RPMI7951 (cell line): Measurements from ENCODE around the gene ZFP57. TPM values are rescaled to one million over a fixed set of nuclear protein-coding genes. Genes with fewer than 3 reads are reported as not detected.
A peak's percentile ranks its signal among the peaks of the same experiment; 100 is the strongest.

Experiments used
- DNase-seq: peaks from one replicate; pipeline ENCODE4 v3.0.0-alpha.2; 2012; ENCODE audit warnings: low read depth
- total RNA-seq: library from RNA; depleted of rRNA; stranded (reverse); fragments of >200 nt; shearing (Covaris generic); gene quantifications from 2 replicates; pipeline ENCODE4 v1.2.3, GENCODE V29; 2014; rRNA removed

The ZFP57 gene
- not detected in 2 replicates for total RNA-seq

GRCh38 chr6:29680904-29681303 is at the start of gene ZFP57:
Gene ZFP57 (minus strand): TSS chr6:29681152. CDS start chr6:29677003, 4,149 bp downstream.
- no peak for DNase-seq

- DNase-seq = no peak
These were observed 49.7 kb upstream of the ZFP57 start for GRCh38 chr6:29730575-29731126.

DNA sequence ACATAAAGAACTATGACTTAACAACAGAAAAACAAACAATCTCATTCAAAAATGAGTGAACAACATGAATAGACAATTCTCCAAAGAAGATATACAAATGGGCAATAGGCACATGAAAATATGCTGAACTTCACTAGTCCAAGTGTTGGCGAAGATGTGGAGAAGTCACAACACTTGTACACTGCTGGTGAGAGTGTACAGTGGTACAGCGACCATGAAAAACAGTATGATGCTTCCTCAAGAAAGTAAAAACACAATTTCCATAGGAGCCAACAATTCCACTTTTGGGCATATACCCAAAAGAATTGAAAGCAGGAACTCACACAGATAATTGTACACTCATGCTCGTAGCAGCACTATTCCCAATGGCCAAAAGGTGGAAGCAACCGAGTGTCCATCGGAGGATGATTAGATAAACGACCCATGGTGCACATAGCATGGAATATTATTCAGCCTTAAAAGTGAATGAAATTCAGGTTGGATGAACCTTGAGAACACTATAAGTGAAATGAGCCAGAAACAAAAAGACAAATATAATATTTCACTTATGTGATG is 48.9 kb upstream of the ZFP57 start:
- DNase-seq = no peak

GRCh38 chr6:29728875-29729270 is 47.9 kb upstream of the ZFP57 start:
- no peak for DNase-seq

GRCh38 chr6:29728173-29728874 is 47.4 kb upstream of the ZFP57 start:
- DNase-seq = no peak

- no peak for DNase-seq
These were observed 46.7 kb upstream of the ZFP57 start for GRCh38 chr6:29727637-29728036.

DNA sequence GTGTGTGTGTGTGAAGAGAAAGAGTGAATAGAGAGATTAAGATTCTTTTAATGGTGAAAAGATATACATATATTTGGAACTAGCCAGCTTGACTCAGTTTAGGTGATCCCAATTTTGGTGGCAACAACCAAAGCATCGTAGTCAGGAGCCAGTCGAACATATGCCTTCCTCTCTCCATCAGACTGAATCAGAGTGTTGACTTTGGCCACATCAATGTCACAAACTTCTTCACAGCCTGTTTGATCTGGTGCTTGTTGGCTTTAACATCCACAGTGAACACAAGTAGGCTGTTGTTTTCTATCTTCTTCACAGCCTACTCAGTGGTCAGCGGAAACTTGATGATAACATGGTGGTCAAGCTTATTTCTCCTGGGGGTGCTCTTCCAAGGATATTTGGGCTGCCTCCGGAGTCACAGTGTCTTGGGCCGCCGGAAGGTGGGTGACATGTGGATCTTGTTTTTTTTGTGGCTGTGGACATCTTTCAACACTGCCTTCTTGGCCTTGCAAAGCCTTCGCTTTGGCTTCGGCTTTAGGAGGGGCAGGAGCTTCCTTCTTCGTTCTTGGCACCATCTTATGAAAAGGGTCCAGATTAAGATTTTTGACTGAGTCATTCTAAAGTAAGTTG is 45.7 kb upstream of the ZFP57 start:
- no peak for DNase-seq

- DNase-seq = no peak
These were observed 45.0 kb upstream of the ZFP57 start for GRCh38 chr6:29726001-29726400.

GRCh38 chr6:29724937-29725869 is 44.3 kb upstream of the ZFP57 start:
- no peak for DNase-seq

GRCh38 chr6:29723666-29724588 is 43.0 kb upstream of the ZFP57 start:
- peak; percentile 29 for DNase-seq

DNA sequence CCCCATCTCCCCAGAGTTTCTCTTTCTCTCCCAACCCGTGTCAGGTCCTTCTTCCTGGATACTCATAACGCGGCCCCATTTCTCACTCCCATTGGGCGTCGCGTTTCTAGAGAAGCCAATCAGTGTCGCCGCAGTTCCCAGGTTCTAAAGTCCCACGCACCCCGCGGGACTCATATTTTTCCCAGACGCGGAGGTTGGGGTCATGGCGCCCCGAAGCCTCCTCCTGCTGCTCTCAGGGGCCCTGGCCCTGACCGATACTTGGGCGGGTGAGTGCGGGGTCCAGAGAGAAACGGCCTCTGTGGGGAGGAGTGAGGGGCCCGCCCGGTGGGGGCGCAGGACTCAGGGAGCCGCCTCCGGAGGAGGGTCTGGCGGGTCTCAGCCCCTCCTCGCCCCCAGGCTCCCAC is 42.3 kb upstream of the ZFP57 start, which contains the start of gene HLA-F:
TSS of gene HLA-F (plus strand) at position 173 of the 404 bp plus-strand sequence. CDS start at position 203, 30 bp downstream.
- DNase-seq = peak; percentile 92

DNA sequence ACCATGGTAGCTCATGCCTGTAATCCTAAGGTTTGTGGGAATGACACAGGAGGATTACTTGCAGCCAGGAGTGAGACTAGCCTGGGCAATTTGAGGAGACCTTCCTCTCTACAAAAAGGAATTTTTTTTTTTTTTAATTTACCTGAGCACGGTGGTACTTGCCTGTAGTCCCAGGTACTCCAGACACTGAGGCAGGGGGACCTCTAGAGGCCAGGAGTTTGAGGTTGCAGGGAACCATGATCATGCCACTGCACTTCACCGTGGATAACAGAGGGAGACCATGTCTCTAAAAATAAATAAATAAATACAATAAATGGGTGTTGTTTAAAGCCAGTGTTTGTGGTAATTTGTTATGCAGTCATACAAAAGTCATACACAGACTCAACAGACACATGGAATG is 39.9 kb upstream of the ZFP57 start:
- no peak for DNase-seq

DNA sequence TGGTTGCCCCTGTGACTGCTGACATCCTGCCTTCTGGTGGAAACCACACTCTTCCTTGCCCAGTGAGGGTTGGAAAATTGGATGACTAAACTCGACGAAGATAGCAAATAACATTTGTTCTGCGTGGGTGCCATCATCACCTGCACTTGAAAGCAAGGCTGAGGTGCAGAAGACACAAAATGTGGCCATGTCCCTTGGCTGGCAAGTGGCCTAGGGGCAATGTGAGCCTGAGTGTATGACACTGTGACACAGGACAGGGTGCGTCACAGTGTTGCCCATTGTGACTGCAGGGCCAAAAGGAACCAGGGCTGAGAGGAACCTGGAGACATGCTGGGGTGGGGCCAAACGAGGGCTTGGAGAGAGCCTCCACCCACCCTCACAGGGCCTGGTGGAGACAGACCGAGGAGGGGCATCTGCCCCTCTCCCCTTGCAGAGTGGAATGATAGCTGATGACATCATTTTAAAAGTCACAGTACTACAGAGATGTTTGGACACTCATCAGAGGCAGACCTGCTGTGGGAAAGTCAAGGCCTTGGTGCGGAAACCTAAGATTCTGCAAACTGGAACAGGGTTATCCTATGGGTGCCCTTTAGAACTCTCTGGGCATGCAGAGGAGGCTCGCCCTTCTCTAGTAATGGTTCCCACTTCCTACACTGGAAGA is 29.5 kb upstream of the ZFP57 start:
- no peak for DNase-seq

- DNase-seq = no peak
These were observed 28.2 kb upstream of the ZFP57 start for GRCh38 chr6:29709188-29709587.

DNA sequence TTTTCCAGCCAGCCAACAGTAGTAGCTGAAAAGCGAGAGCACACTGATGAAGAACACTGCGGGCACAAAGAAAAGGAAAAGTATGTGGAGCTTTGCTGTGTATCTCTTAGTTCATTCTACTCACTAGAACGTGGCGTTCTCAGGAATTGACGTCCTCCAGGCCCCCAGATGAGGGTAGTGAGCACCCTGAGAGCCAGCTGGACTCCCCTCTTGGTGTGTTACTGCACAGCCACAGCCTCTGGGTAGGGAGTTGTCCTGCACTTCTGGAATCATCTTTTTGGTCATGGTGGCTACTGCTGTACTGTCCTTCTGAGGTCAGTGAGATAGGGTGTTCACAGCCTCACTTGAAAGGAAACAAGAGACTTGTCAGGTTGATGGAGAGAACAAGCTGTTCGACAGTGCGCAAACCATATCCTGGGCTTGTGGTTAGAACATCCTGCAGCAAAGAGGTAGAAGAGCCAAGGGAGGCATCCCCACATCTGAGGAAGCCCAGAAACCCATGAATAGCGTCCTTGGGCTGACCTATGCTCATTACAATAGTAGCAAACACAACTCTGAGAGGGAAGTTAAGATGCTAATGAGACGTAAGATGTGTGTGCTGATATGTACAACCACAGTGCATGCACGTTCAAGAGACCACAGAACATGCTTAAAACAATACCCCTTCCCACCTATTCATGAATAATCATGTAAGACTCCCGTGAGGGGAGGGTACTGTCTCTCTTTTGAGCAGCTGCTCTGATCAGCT is 27.7 kb upstream of the ZFP57 start:
- no peak for DNase-seq

GRCh38 chr6:29705389-29706231 is 24.7 kb upstream of the ZFP57 start:
- peak; percentile 56 for DNase-seq

GRCh38 chr6:29702519-29703103 is 21.7 kb upstream of the ZFP57 start:
- DNase-seq = peak; percentile 21
